Small intestine (tissue), 7 donors: Measurements from ENCODE around the gene GIMAP8. TPM values are rescaled to one million over a fixed set of nuclear protein-coding genes. Genes with fewer than 3 reads are reported as not detected.

Experiments used
- DNase-seq, 2 donors: peaks; one replicate each; pipeline versions ENCODE4 v3.0.0 to v3.0.0-alpha.2; 2013
- FAIRE-seq: peaks from 2 replicates; lab custom pipeline; 2012; peaks lifted over from hg19 to GRCh38; lab: Jason Lieb, UNC
- H3K27ac ChIP-seq, 3 donors: one replicate each; pipeline ENCODE4 v1.5.1; 2013; ENCODE audit warnings: low read length in 2 of 3, mild to moderate bottlenecking in 2 of 3, control low read depth in 1 of 3, inconsistent platforms in 1 of 3, low read depth in 1 of 3, moderate library complexity in 1 of 3
- H3K27me3 ChIP-seq, 3 donors: one replicate each; pipeline ENCODE4 v1.6.1; 2013; ENCODE audit warnings: low read length in 3 of 3, inconsistent platforms in 1 of 3; ENCODE audit not compliant: control insufficient read depth in 3 of 3, insufficient read depth in 3 of 3
- H3K36me3 ChIP-seq, 3 donors: one replicate each; pipeline ENCODE4 v1.6.1; 2013; ENCODE audit warnings: low read length in 3 of 3, inconsistent platforms in 1 of 3, low read depth in 1 of 3, mild to moderate bottlenecking in 1 of 3, moderate library complexity in 1 of 3; ENCODE audit not compliant: control insufficient read depth in 3 of 3, insufficient read depth in 2 of 3
- H3K4me1 ChIP-seq, 3 donors: one replicate each; pipeline ENCODE4 v1.6.1; 2013; ENCODE audit warnings: low read length in 2 of 3, inconsistent platforms in 1 of 3, low read depth in 1 of 3, mild to moderate bottlenecking in 1 of 3, moderate library complexity in 1 of 3; ENCODE audit not compliant: control insufficient read depth in 3 of 3, insufficient read depth in 2 of 3
- H3K4me3 ChIP-seq, 3 donors: one replicate each; pipeline ENCODE4 v1.5.1; 2013; ENCODE audit warnings: low read length in 3 of 3, control low read depth in 1 of 3, inconsistent platforms in 1 of 3, low read depth in 1 of 3, mild to moderate bottlenecking in 1 of 3, moderate library complexity in 1 of 3
- H3K9me3 ChIP-seq, 2 donors: one replicate each; pipeline ENCODE4 v1.6.1; 2013; ENCODE audit warnings: low read depth in 1 of 2, low read length in 1 of 2; ENCODE audit not compliant: control insufficient read depth in 2 of 2, insufficient read depth in 1 of 2
- WGBS, 3 donors: extraction: QIAGEN DNeasy Blood & Tissue Kit; methylation state at CpG; one replicate each; pipeline ENCODE4 v1.1.7; 2013; 5-methylcytosine and 5-hydroxymethylcytosine counted together
- polyA plus RNA-seq, 4 donors: library from polyadenylated mRNA; stranded (reverse) in 3 of 4; unstranded in 1 of 4; fragments of 200-250 nt in 3 of 4; fragments of 120-200 nt in 1 of 4; gene quantifications; one replicate each; pipeline versions ENCODE4 v1.2.1 to v1.2.3, GENCODE V29; 2013
- donor health status: healthy with polysubstance abuse.
- donor health status: control.
- donor health status: control.
- donor health status: Bipolar disorder and iron deficiency.
- donor health status: healthy.

Gene GIMAP8
- polyA plus RNA-seq, 4 donors, result 0.67 to 14.0 (median 4.1) TPM

DNA sequence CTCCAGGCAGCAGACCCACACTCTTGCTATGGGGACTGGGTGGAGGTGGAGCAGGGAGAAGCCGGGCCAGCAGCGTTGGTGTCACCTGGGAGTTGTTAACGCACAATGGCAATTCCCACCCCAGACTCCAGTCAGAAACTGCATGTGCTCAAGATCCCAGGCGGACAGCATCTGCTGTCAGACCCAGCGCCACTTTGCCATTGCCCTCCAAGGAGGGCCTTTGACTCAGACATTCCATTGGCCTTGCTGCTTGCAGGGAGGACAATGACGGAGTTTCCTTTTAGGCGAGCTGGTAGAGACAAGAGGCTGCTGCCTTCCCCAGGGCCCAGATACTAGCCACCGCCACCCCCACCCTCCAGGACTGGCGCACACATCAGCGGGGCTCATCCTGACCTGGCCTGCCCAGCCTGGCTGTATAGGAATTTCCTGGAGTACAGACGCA, 36.8 kb upstream of the GIMAP8 start:
- FAIRE-seq (no peak), DNase-seq (no peak)
- no peak overlapping the region for H3K4me3 ChIP-seq
- H3K27me3 ChIP-seq, result no peaks in the 10 kb centered on the region
- H3K9me3 ChIP-seq, result no peaks in the 10 kb centered on the region
- H3K4me1 ChIP-seq, result no peaks in the 10 kb centered on the region
- WGBS, 3 donors, result 91 to 96% (median 94%) methylated on average over 11 of the region's 11 CpGs
- H3K27ac ChIP-seq, result no peak overlapping the region
- peaks cover 0 to 41% (median 0%) of the 10 kb centered on the region in 3 donors for H3K36me3 ChIP-seq

DNA sequence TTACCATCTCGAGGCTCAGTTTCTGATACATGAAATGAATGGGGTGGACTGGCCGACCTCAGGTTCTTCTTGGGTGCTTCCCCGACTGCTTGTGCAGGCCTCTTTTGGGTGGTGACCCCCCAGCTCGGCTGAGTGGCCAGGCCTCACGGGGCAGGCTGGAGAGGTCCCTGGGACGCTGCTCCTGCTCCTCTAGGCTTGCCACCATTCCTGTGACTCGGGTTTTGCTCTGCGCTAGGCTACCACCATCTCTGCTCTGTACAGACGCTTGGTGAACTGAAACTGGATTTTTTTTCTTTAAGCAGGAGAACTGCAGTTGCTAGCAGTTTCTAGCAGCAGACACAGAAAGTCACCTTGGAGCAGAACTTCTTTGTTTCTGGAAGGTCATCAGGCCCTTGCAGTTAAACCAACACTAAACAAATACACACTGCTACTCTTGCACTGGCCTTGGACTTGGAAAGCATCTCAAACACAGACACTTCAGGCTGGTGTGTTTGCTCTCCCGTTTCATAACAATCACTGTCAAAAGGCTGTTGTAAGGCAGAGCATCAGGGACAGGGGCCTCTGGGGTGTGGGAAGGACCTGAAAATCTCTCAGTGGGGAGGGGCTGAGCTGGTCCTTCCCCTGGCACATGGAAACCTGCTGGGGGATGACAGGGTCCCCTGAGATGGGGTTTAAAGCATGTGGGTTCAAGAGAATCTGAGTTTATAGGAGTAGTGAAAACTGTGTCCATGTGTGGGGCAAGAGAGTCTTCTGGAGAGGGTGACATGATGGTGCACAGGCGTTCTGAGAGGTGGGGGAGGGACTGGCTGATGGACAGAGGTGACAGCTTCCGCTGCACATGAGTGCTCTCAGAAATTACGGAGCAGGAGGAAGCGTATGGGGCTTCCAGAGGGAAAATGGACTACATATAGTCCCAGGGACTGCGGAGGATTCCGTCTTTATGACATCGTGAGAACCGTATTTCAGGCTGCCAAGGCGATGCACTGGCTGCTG, 35.0 kb upstream of the GIMAP8 start:
- Histone ChIP-seq H3K27ac (no peak overlapping the region), H3K4me1 (no peaks in the 10 kb centered on the region), H3K36me3 (peaks cover 0 to 25% (median 0%) of the 10 kb centered on the region in 3 donors), H3K27me3 (no peaks in the 10 kb centered on the region), H3K9me3 (no peaks in the 10 kb centered on the region), H3K4me3 (no peak overlapping the region)
- FAIRE-seq (no peak), DNase-seq (peak in 1 of 2 donors; percentile 17)
- WGBS, 3 donors, result 88 to 92% (median 90%) methylated on average over 18 to 19 of the region's 19 CpGs

DNA sequence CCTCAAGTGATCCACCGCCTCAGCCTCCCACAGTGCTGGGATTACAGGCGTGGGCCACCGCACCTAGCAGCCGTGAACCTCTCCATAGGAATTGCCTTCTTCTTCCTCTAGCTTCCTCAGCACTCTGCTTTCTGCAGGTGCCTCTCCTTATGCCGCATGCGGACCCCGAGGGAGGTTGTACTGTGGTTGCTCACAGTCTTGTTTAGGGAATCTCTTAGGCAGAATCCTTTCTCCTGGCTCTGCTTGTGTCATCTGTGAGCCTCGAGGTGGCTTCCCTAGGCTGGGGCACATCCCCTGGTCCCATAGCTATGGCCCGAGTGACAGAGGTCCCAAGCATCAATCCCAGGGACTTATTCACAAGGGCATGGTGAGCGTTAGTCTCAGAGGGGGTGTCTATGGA, 33.2 kb upstream of the GIMAP8 start:
- Histone ChIP-seq H3K4me3 (no peak overlapping the region), H3K27ac (no peak overlapping the region), H3K9me3 (no peaks in the 10 kb centered on the region), H3K4me1 (no peaks in the 10 kb centered on the region), H3K27me3 (no peaks in the 10 kb centered on the region), H3K36me3 (peaks cover 0 to 9% (median 0%) of the 10 kb centered on the region in 3 donors)
- 94 to 96% (median 95%) methylated on average over 10 of the region's 10 CpGs for WGBS, 3 donors
- DNase-seq (no peak), FAIRE-seq (no peak)

DNA sequence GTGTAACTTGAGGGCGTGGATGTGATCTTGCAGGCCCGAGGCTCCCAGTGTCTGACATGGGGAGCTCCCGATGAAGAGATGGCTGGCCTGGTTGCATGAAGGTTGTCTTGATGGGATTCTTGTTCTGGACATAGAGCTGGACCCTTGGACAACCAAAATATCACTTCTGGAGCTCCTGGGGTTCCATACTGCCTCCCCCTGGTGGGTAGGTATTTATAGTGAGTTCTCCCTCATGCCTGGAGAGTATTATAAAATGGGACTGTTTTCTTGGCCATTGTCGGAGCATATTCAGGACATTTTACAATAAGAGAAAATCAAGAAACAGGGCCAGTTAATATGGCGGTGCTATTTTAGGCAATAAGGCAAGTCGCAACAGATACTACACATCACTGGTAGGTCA, 32.6 kb upstream of the GIMAP8 start:
- FAIRE-seq (no peak), DNase-seq (no peak)
- H3K36me3 ChIP-seq, result peaks cover 0 to 8% (median 0%) of the 10 kb centered on the region in 3 donors
- no peak overlapping the region for H3K4me3 ChIP-seq
- H3K4me1 ChIP-seq, result no peaks in the 10 kb centered on the region
- H3K27ac ChIP-seq, result no peak overlapping the region
- H3K9me3 ChIP-seq, result no peaks in the 10 kb centered on the region
- WGBS, 3 donors, result 92 to 93% (median 93%) methylated on average over 6 of the region's 6 CpGs
- H3K27me3 ChIP-seq, result no peaks in the 10 kb centered on the region

DNA sequence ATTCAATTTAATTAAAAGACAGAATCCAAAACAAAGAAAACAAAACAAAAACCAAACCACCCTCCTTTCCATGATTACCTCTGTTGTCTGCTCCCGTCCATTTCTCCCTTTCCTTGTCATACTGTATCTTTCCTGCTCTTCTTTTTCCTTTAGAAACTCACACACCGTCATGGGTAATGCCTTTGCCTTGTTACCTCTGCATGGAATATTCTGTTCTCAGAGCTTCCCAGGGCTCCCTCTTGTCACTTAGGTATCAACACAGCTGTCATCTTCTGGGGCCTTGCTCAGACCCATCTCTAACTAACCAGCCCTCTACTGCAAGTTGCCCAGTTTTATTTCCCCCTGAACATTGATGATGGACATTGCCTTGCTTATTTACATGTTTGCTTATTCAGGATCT, 30.2 kb upstream of the GIMAP8 start:
- FAIRE-seq (no peak), DNase-seq (no peak)
- no peaks in the 10 kb centered on the region for H3K36me3 ChIP-seq
- no peaks in the 10 kb centered on the region for H3K4me1 ChIP-seq
- no peak overlapping the region for H3K4me3 ChIP-seq
- H3K27ac ChIP-seq, result no peak overlapping the region
- H3K27me3 ChIP-seq, result no peaks in the 10 kb centered on the region
- no peaks in the 10 kb centered on the region for H3K9me3 ChIP-seq
- 61 to 77% (median 75%) methylated on average over 2 of the region's 2 CpGs for whole genome bisulfite sequencing, 3 donors

DNA sequence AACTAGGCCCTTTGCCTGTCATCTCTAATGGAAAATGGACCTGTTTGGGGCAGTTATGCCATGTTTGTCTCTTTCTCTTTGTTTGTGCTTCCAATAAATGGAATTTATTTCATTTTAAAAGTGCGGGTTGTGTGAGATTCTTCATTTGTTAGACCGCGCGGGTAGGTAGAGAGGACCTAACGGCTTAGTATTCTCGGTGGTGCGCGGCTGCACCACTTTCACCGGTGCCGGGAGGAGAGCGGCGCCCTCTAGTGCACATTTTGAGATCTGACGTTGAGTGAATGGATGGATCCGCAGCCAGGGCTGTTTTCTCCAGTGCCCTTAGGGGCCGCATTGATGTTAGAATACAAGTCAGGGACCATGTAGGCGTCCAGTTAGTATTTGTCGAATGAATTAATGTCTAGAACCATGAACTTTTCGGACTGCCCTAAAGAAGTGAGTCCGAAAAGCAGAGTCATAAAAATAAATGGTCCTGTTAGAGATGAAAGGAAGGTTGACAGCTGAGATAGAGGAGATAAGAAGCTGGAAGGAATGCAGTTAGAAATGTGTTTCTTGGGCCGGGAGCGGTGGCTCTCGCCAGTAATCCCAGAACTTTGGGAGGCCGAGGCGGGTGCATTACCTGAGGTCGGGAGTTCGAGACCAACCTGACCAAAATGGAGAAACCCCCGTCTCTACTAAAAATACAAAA, 29.3 kb upstream of the GIMAP8 start:
- Histone ChIP-seq H3K9me3 (no peaks in the 10 kb centered on the region), H3K36me3 (no peaks in the 10 kb centered on the region), H3K27me3 (no peaks in the 10 kb centered on the region), H3K27ac (no peak overlapping the region), H3K4me1 (no peaks in the 10 kb centered on the region), H3K4me3 (no peak overlapping the region)
- FAIRE-seq (no peak), DNase-seq (peak; percentile 81 to 89)
- WGBS, 3 donors, result 15 to 18% (median 17%) methylated on average over 27 of the region's 27 CpGs

DNA sequence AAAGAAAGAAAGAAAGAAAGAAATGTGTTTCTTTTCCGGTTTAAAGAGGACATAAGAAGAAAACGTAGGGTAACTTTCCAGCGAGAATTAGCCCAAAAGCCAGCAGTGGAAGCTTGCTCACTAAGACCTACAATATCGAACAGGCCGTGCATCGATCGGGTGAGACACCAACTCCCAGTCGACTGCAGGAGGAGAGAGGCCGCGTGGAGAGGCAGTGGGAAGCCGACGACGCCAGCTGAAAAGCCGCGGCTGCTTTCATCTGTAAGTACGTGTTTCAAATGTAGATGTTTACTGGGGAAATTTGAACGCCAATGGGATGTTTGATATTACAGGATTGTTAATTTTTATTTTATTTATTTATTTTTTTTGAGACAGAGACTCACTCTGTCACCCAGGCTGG, 28.6 kb upstream of the GIMAP8 start:
- DNase-seq, result no peak
- Histone ChIP-seq H3K9me3 (no peaks in the 10 kb centered on the region), H3K27me3 (no peaks in the 10 kb centered on the region), H3K4me3 (no peak overlapping the region), H3K27ac (no peak overlapping the region), H3K4me1 (no peaks in the 10 kb centered on the region), H3K36me3 (no peaks in the 10 kb centered on the region)
- FAIRE-seq, result no peak
- 82 to 83% (median 82%) methylated on average over 17 of the region's 17 CpGs for WGBS, 3 donors

DNA sequence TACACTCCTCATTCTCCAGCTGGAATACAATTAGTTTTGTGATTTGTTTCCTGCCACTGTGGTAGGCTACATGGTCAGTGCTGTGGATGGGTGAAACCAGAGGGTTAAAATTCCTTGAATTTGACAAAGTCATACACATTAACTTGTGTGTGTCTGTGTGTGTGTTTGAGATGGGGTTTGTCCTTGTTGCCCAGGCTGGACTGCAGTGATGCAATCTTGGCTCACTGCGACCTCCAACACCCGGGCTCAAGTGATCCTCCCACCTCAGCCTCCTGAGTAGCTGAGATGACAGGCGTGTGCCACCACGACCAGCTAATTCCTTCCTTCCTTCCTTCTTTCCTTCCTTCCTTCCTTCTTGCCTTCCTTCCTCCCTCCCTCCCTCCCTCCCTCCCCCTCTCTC, 24.8 kb upstream of the GIMAP8 start:
- Histone ChIP-seq H3K4me1 (no peaks in the 10 kb centered on the region), H3K36me3 (no peaks in the 10 kb centered on the region), H3K4me3 (no peak overlapping the region), H3K9me3 (no peaks in the 10 kb centered on the region), H3K27ac (no peak overlapping the region), H3K27me3 (no peaks in the 10 kb centered on the region)
- DNase-seq, result no peak
- 59 to 65% (median 62%) methylated on average over 4 of the region's 4 CpGs for WGBS, 3 donors
- no peak for FAIRE-seq
